Measurements from ENCODE around the gene DMGDH. TPM values are rescaled to one million over a fixed set of nuclear protein-coding genes. Genes with fewer than 3 reads are reported as not detected.

DMGDH gene
- total and polyA plus RNA-seq, 7 donors: 0.41 to 5.3 (median 2.1) TPM; not detected in 2

DNA sequence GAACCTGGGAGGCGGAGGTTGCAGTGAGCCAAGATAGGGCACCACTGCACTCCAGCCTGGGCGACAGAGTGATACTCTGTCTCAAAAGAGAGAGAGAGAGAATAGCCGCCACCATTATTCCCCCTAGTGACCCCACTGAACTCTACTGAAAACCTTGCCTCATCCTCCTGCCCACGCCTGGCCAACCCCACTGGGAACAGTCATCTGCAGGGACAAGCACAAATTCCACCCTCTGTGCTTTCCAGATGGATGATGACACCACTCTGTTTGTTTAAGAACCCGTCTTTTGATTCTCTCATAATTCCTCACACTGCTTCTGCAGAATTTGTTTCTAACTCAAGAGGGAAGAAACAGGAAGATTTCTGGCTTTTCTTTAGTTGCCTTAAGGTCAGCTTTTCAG is 12.3 kb upstream of the DMGDH start:
- no peak for TF ChIP-seq EP300 (IDR thresholded peaks at IDR 0.05)
- Histone ChIP-seq H3K36me3 (no peaks in the 10 kb centered on the region), H3K4me3 (no peak overlapping the region), H3K9me3 (no peaks in the 10 kb centered on the region), H3K27ac (no peak overlapping the region), H3K4me1 (peaks cover 0 to 27% (median 14%) of the 10 kb centered on the region in 4 donors), H3K27me3 (no peaks in the 10 kb centered on the region)
- WGBS, 2 donors: 89 to 90% methylated on average over 5 of the region's 5 CpGs
- intact Hi-C loops (cut with DNase I): loop anchor here (5.0 kb wide), 1 partner anchor 46 kb away; no protein-coding TSS in a partner anchor
- no peak for DNase-seq

DNA sequence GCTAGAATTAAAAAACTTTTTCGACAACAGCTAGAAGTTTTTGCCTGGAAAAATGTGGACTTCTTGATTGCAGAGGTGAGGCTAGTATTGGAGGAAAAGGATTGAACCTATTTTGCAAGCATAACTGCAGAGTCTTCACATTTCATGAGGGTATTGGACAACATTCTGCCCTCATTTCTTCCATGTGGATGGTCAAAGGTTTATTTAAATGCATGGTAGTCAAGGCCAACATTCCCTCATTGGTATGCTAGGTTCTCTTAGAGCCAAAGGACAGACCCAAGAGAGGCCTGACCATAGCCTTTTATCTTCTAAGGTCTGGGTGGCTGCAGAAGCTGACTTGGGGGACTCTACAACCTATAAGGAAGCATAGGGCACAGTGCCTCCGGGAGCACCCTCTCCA is 11.3 kb upstream of the DMGDH start:
- TF ChIP-seq, protein P1, sequence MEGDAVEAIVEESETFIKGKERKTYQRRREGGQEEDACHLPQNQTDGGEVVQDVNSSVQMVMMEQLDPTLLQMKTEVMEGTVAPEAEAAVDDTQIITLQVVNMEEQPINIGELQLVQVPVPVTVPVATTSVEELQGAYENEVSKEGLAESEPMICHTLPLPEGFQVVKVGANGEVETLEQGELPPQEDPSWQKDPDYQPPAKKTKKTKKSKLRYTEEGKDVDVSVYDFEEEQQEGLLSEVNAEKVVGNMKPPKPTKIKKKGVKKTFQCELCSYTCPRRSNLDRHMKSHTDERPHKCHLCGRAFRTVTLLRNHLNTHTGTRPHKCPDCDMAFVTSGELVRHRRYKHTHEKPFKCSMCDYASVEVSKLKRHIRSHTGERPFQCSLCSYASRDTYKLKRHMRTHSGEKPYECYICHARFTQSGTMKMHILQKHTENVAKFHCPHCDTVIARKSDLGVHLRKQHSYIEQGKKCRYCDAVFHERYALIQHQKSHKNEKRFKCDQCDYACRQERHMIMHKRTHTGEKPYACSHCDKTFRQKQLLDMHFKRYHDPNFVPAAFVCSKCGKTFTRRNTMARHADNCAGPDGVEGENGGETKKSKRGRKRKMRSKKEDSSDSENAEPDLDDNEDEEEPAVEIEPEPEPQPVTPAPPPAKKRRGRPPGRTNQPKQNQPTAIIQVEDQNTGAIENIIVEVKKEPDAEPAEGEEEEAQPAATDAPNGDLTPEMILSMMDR (IDR thresholded peaks at IDR 0.05): no peak
- no peak for TF ChIP-seq POLR2A (IDR thresholded peaks at IDR 0.05)
- TF ChIP-seq EP300 (IDR thresholded peaks at IDR 0.05): no peak
- TF ChIP-seq POLR2AphosphoS5 (IDR thresholded peaks at IDR 0.05): no peak
- Histone ChIP-seq H3K9me3 (no peaks in the 10 kb centered on the region), H3K36me3 (no peaks in the 10 kb centered on the region), H3K27me3 (no peaks in the 10 kb centered on the region), H3K4me1 (peaks cover 0 to 37% (median 19%) of the 10 kb centered on the region in 4 donors), H3K4me3 (no peak overlapping the region), H3K27ac (no peak overlapping the region)
- DNase-seq: no peak
- WGBS, 2 donors: 90 to 91% methylated on average over 2 of the region's 2 CpGs
- intact Hi-C loops (cut with DNase I): loop anchor here (5.0 kb wide), 1 partner anchor 46 kb away; no protein-coding TSS in a partner anchor

DNA sequence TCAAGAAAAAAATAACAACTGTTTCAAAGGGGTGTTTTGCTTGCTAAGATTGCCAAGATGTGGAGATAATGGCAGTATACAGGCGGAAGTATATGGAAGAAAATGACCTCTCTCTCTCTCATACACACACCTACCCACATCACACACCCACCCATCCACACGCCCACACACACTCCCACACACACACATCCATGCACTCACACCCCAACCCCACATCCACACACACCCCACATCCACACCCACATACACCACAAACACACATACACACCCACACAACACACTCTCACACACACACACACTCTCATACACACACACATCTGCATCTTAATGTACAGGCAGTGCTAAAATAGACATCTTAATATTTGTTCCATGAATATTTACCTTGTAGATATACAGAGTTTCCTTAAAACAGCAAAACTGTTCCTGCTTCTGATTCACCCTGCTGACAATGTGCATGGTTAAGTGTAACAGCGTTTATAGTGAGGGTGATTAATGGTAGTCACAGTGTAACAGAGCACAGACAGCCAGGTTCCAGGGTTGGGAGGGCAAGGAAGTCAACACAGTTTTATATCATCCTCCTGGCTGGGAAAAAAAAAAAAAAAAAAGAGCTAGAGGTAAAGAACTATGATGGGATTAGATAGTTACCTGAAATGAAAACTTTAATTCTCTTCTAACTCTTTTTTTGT is 8.3 kb upstream of the DMGDH start:
- Histone ChIP-seq H3K9me3 (no peaks in the 10 kb centered on the region), H3K27me3 (no peaks in the 10 kb centered on the region), H3K4me3 (no peak overlapping the region), H3K36me3 (no peaks in the 10 kb centered on the region), H3K27ac (peak overlapping the region; percentile 38 to 64 (median 54)), H3K4me1 (peaks cover 0 to 46% (median 19%) of the 10 kb centered on the region in 4 donors)
- intact Hi-C loops (cut with DNase I): no loop called here
- 45 to 54% methylated on average over 3 of the region's 3 CpGs for WGBS, 2 donors
- no peak for DNase-seq
- TF ChIP-seq POLR2AphosphoS5 (IDR thresholded peaks at IDR 0.05) (peak; percentile 60 to 77 (median 64)), POLR2A (IDR thresholded peaks at IDR 0.05) (no peak)

DNA sequence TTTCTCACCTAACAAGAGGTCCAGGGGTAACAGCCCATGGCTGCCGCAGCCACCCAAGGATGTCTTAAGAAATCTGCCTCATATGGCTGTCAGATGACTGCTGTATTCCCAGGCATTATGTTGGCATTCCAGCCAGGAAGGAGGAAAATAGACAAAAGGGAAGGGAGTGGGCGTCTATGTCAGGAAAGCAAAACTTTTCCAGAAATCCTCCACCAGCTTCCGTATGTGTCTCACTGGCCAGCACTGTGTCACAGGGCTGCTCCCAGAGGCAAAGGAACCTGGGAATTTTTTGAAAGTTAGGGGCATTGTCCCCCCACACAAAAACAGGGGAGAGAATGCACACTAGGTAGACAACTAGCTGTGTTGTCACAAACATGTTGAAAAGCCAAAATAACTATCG is 7.3 kb upstream of the DMGDH start:
- 88% methylated on average over 4 of the region's 4 CpGs for WGBS, 2 donors
- TF ChIP-seq, protein P1 (IDR thresholded peaks at IDR 0.05): no peak
- TF ChIP-seq POLR2A (IDR thresholded peaks at IDR 0.05) (no peak), POLR2AphosphoS5 (IDR thresholded peaks at IDR 0.05) (no peak), EP300 (IDR thresholded peaks at IDR 0.05) (no peak)
- intact Hi-C loops (cut with DNase I): no loop called here
- no peaks in the 10 kb centered on the region for H3K9me3 ChIP-seq
- peaks cover 0 to 41% (median 19%) of the 10 kb centered on the region in 4 donors for H3K4me1 ChIP-seq
- H3K27ac ChIP-seq: peak overlapping the region; percentile 7 to 64 (median 54)
- H3K36me3 ChIP-seq: no peaks in the 10 kb centered on the region
- H3K27me3 ChIP-seq: no peaks in the 10 kb centered on the region
- no peak overlapping the region for H3K4me3 ChIP-seq
- no peak for DNase-seq

DNA sequence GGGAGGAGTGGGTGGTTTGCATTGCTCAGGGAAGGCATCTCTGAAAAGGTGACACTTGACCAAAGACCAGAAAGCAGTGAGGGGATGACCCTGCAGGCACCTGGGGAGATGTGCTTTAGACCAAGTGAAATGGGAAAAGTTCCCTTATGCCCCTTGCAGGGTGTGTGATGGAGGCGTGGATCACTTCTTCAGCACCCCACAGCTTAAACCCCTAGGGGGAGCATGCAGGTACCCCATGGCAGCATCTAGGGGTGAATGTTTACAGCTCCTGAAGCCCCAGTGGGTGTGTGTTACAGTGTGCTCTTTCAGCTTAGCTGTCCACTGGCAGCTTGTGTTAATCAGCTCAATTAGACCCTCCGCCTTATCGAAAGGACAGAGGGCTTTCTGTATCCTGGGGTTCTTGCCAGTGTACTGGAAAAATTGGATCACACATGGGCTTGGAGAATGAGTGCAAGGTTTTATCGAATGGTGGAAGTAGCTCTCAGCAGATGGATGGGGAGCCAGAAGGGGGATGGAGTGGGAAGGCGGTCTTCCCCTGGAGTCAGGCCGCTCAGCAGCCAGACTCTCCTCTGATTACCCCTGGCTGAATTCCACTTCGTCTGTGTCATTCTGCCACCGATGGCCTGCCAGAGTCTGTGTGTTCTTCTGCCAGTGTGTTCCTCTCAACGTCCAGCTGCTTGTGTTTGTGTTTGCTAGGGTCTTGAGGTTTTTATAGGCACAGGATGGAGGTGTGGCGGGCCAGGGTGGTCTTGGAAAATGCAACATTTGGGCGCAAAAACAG is 6.4 kb upstream of the DMGDH start:
- WGBS, 2 donors: 88 to 90% methylated on average over 11 of the region's 11 CpGs
- H3K36me3 ChIP-seq: no peaks in the 10 kb centered on the region
- DNase-seq: no peak
- no peaks in the 10 kb centered on the region for H3K27me3 ChIP-seq
- no peak overlapping the region for H3K4me3 ChIP-seq
- TF ChIP-seq POLR2A (IDR thresholded peaks at IDR 0.05): no peak
- TF ChIP-seq EP300 (IDR thresholded peaks at IDR 0.05): no peak
- TF ChIP-seq, protein P1 (IDR thresholded peaks at IDR 0.05): no peak
- TF ChIP-seq POLR2AphosphoS5 (IDR thresholded peaks at IDR 0.05): no peak
- intact Hi-C loops (cut with DNase I): no loop called here
- H3K4me1 ChIP-seq: peaks cover 0 to 44% (median 19%) of the 10 kb centered on the region in 4 donors
- H3K27ac ChIP-seq: peak overlapping the region in 3 of 4 donors; percentile 48 to 64 (median 61)
- H3K9me3 ChIP-seq: no peaks in the 10 kb centered on the region

Data from sigmoid colon (tissue), 7 donors.